HG03025 (cell line): ENCODE results near the gene TFE3.
A peak's percentile ranks its signal among the peaks of the same experiment; 100 is the strongest.

Source experiments
- ATAC-seq: cut with Tn5 transposase; IDR thresholded peaks from one replicate; pipeline ENCODE4 v1.9.1; 2021; ENCODE audit warnings: mild to moderate bottlenecking, moderate library complexity; ENCODE audit not compliant: unreplicated experiment, low FRiP score

TFE3 gene

DNA sequence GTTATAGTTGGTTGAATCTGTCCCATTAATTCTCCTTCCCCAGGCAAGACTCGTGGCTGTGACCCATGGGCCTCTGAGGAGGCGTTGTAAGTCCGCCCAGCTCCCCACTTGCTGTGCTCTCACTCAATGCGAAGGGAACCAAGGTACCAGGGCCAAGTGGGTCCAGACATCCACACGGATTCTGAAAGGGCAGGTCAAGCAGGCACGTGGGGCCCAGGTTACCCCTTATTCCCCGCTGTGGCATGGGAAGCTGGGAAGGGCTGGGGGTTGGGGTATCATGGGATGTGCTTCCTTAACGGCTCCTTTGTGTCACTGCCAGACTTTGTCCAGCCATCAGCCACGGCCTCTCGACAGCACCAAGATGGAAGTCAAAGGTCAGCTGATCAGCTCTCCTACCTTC is 18.8 kb upstream of the TFE3 start:
- ATAC-seq: no peak

DNA sequence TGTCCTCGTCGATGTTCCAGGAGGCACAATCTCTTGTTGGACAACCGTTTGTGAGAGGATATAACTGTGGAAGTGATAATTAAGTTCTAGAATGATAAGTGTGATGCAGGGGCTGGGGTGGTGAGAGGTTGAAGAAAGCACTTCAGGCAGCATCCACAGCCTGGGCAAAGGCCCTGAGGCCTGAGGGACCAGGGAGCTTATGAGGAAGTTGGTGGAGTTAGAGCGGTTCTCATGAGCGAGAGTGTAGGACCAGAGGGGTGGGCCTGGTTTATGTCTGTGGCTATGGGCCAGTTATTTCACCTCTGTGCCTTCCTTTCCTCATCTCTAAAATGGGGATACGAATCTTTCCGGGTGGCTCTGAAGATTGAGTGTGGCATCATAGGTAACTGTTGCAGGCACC is 18.3 kb upstream of the TFE3 start:
- no peak for ATAC-seq

DNA sequence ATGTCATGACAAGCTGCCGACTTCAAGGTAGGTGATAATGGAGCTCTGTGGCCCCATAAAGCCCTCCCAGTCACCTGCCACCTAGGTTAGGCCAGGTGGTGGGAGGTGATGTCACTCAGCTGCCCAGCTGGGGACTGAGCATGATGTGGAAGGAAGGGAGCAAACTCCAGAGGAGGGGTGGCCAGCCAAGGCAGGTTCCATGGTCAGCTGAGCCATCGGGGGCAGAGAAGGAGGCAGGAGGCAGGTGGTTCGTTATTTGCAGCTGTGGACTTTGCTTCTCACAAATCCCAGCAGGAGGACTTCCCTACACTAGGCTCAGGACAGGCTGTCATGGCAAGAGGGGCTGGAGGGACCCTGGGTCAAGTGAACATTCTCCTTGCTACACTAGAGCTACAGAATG is 17.8 kb upstream of the TFE3 start:
- no peak for ATAC-seq

DNA sequence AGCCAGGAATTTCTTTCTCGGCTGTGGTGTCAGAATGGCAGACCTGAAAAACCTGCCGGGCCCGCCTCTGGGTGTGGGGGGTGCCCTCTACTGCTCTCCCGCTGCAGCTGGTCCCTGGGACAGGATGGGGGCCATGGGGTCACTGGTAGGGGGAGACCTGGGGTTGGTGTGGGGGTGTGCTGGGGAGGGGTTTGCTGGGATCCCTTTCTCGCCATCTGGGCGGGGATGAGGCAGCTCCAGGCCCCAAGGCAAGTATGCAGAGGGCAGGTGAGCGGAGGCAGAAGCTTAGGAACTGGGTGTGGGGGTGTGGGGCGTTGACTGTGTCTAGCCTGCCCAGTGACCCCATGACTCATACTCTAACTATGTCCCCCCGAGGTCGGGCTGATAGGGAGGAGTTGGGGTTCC is 16.5 kb upstream of the TFE3 start:
- ATAC-seq: no peak

DNA sequence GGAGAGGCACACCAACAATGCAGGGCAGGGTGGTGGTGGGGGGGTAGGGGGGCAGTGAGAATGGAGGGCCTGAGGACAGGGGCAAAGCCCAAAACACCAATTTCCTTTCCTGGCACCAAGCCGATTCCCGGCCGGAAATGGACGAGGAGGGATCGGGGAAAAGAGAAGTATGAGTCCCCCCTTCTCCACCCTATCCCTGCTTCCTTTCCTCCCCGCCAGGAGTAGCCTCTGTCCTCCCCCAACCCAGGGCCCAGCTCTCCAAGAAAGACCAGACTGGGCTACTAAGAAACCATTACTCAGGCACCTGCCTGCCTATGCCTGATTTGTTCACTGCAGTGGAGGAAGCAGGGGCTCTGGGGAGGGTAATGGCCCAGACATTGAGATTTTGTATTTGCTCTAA is 16.0 kb upstream of the TFE3 start:
- ATAC-seq: no peak

DNA sequence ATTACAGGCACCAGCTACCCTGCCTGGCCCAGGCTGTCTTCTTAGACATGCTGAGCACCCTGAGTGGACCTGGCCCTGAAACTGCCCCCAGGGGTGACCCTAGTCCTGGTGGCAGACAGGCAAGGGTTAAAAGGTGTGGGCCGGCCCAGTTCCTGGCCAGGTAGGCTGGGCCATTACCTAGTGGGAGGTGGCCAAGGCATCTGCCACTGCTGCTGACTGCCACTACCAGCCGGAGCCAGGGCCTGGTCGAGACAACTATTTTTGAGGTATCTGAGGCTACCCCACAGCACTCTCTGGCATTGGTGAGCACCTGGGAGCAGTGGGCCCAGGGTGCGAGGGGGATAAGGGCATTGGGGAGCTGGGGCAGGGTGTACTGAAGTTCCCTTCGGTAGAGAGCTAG is 15.6 kb upstream of the TFE3 start, which contains the start of gene CCDC120:
CCDC120 (plus strand) TSS at position 206 of the 400 bp plus-strand sequence. CDS start 3,043 bp downstream, outside the sequence.
- no peak for ATAC-seq

DNA sequence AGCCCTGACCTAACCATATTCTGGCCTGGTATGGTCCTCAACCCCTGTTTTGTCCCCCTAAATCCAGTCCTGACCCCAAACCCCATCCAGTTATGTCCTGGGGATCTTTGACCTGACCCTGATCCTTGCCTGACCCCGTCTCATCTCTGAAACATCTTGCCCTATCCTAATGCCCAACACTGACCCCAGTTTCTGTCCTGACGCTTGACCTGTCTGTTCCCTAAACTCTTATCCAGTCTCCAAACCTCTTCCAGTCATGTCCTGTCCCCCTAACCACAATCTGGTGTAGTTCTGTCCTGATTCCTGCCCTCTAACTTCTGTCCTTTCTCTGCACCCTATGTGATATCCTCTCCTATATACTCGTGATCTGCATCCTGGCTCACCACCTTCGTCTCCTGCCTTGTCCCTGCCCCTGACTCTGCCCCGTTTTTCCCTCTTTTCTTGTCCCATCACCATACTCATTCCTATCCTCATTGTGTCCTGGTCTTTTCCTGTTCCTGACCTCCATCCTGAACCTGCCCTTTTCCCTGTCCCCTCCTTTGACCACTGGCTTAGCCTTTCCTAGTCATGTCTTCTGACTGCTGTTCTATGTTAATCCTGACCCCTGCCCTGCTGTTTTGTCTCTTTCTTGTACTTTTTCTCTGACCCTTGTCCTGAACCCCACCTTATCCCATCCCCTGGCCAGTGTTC is 11.1 kb upstream of the TFE3 start:
- no peak for ATAC-seq

DNA sequence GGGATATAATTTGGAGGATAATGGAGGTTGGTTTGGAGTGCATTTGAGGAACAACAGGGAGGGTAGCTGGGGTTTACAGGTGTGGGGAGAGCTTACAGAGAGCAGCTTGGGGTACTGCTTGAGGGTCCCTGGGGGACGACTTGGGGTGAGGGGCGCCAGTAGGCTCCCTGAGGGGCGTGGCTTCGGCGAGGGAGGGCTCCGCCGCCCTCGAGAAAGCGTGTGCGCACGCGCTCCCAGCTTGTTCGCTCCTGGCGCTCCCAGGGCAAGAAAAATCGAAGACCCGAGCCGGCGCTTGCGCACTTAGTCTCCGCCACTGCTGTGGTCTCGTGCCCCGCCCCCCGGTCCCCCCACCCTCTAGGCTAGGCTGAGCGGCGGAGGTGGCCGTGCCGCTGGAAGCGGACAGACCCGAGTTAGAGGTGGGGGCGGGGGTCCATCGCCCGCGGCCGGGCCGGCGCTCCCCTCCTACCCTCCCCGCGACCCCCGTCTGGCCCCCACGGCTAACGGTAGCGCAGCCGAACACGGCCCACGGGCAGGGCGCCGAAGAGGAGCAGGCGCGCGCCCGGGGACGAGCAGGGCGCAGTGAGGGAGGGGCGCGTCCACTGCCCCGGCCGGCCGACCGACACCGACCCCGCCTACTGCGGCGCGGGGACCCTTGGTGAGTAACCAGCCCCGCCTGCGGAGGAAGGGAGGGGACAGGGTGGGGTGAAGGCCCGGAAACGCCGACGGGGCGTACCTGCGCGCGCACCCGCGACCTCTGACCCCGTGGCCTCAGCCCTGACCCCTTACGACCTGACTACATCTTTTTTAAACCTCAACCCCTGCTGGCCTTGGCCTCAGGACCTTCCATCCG is 10.3 kb upstream of the TFE3 start:
- ATAC-seq: no peak

DNA sequence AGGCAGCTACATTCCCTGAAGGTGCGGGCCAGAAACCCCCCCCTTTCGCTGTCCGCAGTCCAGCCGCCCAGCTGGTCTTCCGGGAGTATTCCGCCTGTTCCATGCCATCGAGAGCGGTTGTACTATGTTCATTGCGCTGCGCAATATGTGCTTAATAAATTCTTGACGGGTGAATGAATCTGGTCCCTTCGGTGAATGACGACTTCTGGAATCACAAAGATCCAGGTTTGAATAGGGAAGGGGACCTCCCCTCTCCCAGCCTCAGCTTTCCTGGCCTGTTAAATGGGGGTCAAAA is 777 bp upstream of the TFE3 start:
- ATAC-seq: no peak

DNA sequence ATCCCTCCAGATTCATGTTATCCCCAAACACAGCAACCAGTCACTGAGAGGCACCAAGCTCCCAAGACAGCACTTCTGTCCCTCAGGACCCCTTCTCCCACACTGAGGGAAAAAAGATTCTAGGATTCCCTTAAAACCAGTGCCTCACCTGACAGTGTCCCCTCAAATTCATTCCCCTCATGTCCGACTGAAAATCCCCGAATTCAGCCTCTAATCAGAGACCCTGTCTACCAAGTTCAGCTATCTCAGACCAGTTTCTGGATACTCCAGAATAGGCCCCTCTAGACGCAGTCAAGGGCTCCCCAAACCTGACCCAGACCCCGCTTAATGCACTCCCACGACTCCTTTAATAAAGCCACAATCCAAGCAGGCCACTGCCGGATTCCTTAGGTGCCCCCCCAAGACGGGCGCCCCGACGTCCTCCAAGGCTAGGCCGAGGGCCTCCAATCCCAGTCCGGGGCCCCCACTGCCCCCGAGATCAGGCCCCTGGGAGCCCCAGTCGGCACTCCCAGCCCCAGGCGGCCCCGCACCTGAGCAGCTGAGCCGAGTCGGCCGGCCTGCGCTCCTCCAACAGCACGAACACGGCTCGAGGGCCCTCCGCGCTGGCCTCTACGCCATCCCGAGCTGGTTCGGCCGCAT is 457 bp downstream of the TFE3 start:
- ATAC-seq: peak; percentile 12

DNA sequence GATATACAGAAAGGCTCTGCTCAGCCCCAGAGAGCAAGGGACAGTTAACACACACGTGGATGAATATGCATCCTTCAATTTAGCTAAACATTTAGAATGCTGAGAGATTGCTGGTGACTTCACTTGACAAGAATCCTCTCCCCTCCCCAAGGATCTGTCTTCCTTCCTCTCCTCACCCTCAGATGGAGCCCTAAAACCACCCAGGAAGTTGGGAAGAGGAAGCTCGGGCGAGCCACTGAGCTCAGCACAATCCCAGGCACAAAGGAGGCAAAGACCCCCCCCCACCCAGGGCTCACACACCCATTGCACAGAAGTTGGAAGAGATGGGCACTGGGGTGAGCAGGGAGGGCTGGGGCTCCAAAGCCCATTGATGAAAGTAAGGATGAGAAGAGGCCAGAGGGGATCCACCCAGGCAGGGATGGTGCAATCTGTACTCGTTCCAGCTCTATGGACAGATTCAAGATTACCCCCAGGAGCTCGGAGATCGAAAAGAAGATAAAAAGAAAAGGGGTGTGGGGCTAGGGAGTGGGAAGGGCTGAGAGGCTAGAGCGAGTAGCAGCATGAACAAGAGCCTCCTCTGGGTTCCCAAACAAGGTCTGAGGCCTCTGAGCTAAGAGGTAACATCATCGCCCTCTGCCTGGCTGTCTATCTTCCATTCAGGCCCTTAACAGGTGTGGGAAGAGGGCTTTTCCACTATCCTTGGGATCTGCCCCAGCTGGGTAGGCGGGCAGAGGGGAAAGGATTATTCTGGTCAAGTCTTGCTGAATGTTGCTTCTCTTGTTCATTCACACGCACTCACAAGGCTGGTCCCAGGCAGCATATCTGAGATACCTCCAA is 1.2 kb downstream of the TFE3 start:
- no peak for ATAC-seq

DNA sequence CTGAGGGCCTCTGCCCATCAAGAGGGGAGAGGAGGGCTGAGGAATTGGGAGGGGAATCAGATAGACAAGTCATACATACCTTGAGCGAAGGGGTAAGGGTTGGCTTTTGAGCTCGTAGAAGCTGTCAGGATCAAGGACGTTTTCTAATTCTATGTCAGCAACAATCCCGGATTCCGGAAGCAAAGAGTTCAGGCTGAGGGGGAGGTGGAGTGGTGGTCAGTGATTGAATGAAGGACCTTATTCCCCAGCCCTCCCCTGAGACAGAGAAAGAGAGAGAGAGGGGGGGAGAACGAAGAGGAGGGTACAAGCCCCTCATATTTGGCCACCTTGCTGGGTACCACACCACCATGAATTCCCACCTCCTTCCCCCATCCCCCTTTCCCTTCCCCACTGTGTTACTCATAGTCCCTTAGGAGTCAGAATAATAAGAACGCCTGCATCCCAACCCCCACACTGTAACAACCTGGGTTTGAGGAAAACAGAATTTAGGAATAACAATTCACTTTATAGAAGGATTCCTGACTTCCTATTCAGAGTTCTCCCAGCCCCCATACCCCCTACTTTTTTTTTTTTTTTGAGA is 2.7 kb downstream of the TFE3 start:
- no peak for ATAC-seq

DNA sequence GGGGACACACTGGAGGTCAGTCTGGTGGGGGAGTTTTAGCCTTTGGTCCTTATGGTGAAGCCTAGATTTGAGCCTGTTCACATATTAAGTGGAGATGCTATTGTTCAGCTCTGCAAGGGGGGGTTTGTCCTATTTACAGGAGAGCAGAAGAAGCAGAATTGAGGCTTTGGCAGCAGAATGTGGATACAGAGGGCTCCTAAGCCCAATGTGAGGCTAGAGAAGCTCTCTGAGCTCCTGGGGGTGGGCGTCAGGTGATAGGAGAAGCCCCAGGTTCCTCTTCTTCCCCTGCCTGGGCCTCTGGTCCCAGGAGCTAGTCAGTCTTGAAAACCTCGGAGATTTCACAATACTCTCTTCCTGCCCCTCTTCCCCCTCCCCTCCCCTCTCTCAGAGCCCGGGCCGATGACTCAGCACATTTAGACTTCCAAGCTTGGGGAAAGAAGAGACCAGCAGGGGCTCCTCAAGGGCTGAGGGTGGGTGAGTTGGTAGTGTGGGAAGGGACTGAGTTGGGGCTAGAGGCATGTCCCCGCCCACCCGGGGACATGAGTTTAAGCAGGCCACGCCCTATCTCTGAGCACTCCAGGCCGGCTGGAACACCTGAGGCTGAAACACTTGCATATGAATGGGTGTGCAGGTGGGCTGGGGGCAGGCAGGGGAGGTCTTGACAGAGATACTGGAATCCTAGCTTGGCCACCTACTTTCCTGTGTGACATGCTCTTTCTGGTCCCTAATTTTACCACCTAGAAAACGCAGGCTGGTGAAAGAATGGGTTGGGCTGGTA is 3.4 kb downstream of the TFE3 start:
- ATAC-seq: no peak

DNA sequence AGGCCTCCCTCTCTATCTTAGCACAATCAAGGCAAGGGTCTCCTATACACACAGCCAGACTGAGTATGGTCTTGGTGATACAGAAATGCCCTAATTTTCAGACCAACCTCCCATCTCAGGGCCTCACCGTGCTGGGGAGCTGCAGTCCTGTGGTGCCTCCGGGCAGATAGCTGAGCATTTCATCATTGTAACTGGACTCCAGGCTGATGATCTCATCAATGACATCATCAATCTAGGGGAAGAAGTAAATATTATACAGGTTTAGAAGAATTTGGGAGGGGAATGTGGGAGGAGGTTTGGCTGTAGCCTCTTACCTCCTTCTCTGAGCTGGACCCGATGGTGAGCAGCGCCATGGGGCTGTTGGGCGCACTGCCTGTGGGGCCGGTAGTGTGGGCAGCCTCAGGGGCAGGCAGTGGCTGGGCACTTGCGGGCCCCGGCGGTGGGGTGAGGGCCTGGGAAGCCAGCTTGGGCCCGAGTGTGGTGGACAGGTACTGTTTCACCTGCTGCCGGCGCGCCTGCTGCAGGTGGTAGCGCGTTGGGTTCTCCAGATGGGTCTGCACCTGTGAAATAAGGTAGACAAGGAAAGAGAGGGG is 5.2 kb downstream of the TFE3 start:
- no peak for ATAC-seq

DNA sequence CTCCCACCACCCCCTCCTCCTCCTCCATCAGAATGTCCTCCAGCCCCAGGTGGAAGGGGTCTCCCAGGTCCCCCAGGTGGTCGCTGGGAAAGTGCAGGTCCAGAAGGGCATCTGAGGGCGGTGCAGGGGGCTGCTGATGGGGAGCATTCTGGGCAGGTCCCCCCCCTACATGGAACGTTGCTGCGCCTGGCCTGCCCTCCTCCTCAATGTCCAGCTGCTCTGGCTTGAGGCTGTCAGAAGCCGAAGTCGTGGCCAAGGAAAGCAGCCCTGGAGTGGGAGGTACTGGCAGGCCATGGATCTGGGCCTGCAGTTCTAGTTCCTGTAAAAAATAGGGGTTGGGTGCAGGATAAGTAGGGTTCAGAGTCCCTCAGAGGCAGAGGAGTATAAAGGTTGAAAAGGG is 12.9 kb downstream of the TFE3 start:
- no peak for ATAC-seq

DNA sequence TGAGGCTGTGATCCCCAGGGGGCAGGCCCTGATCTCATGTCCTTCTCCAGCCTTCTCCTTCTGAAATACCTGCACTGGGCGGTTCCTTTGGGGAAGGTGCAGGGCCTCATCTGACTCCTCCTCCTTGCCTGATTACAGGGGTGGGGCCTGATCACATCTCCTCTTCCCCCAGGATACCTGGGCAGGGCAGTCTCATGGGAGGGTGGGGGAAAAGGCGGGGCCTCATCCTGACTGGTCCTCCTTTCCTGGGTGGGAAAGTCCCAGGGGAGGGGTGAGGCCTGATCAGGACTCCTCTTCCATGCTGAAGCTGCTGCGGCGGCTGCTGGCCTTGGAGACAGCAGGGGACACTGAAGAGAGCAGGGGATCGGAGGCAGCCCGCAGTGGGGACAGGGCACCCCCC is 13.3 kb downstream of the TFE3 start:
- no peak for ATAC-seq

DNA sequence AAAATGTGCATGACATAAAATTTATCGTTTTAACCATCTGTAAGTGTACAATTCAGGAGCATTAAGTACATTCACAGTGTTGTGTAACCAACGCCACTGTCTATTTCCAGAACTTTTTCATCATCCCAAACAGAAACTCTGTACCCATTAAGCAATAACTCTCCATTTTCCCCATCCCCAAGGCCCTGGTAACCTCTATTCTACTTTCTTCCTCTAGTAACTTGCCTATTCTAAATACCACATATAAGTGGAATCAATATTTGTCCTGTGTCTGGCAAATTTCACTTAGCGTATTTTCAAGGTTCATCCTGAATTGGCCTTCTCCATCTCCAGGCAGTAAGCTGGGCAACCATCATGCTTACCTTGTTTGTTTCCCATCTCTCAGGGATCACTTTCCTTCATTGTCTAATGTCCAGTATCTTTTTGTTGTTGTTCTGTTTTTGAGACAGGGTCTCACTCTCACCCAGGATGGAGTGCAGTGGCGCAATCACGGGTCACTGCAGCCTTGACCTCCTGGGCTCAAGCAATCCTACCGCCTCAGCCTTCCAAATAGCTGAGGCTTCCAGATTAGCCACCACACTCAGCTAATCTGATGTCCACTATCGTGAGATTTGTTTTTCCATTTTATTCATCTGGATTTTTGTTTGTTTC is 23.4 kb downstream of the TFE3 start:
- ATAC-seq: no peak

DNA sequence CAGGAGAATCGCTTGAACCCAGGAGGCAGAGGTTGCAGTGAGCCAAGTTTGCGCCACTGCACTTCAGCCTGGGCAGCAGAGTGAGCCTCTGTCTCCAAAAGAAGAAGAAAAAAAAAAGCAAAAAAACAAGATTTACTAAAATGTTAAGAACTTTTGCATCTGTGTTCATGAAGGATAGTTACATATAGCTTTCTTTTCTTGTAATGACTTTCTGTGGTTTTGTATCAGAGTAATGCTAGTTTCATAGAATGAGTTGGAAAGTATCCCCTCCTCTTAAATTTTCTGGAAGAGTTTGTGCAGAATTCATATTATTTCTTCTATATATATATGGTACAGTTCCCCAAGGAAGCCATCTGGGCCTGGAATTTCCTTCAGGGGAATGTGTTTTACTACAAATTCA is 24.1 kb downstream of the TFE3 start:
- ATAC-seq: no peak

DNA sequence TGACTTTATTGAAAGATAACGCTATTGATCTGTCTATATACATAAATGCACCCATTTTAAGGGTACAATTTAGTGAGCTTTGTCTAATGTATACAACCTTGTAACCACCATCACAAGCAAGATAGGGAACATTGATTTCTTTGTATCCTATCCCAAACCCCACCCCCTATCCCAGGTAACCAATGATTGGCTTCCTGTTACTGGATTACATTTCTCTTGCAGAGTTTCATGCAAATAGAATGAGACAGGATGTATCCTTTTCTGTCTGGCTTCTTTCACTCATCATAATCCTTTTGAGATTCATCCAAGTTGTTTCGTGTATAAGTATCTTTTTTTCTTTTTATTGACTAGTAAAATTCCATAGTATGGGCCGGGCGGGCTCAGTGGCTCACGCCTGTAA is 39.5 kb downstream of the TFE3 start:
- no peak for ATAC-seq
